HG02870 (cell line): Measurements from ENCODE around the gene IP6K3.

ENCODE experiments used
- ATAC-seq: cut with Tn5 transposase; IDR thresholded peaks from one replicate; pipeline ENCODE4 v1.9.1; 2021; ENCODE audit warnings: mild to moderate bottlenecking, moderate library complexity; ENCODE audit not compliant: unreplicated experiment

Gene IP6K3

GRCh38 chr6:33778444-33779121 is 31.9 kb upstream of the IP6K3 start:
- no peak for ATAC-seq

- no peak for ATAC-seq
Observed at GRCh38 chr6:33777398-33778388, 31.0 kb upstream of the IP6K3 start.

DNA sequence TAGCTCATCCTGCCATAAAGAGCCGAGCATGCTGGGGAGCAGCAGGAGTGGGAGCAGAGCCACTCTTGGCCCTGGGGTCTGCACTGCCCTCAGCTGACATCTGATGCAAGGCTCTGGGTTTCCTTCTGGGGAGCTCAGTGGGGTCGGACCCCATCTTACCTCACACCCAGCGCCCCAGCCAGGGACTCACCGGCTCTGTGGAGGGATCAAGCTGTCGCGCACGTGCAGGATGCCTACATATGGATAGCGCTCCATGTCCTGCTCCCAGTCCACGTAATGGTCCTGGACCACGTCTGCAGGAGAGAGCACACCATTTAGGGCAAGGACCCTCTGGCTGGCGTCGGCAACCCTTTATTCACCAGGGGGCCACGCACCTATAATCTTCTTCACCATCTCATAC is 30.1 kb upstream of the IP6K3 start:
- no peak for ATAC-seq

GRCh38 chr6:33776186-33776585 is 29.5 kb upstream of the IP6K3 start:
- ATAC-seq = no peak

- no peak for ATAC-seq
Observed at GRCh38 chr6:33774774-33775173, 28.1 kb upstream of the IP6K3 start.

GRCh38 chr6:33772902-33773472 is 26.3 kb upstream of the IP6K3 start:
- no peak for ATAC-seq

- ATAC-seq = no peak
Observed at GRCh38 chr6:33772082-33772830, 25.6 kb upstream of the IP6K3 start.

GRCh38 chr6:33771146-33772081 is 24.7 kb upstream of the IP6K3 start:
- no peak for ATAC-seq

- ATAC-seq = no peak
Observed at GRCh38 chr6:33770833-33771145, 24.1 kb upstream of the IP6K3 start.

DNA sequence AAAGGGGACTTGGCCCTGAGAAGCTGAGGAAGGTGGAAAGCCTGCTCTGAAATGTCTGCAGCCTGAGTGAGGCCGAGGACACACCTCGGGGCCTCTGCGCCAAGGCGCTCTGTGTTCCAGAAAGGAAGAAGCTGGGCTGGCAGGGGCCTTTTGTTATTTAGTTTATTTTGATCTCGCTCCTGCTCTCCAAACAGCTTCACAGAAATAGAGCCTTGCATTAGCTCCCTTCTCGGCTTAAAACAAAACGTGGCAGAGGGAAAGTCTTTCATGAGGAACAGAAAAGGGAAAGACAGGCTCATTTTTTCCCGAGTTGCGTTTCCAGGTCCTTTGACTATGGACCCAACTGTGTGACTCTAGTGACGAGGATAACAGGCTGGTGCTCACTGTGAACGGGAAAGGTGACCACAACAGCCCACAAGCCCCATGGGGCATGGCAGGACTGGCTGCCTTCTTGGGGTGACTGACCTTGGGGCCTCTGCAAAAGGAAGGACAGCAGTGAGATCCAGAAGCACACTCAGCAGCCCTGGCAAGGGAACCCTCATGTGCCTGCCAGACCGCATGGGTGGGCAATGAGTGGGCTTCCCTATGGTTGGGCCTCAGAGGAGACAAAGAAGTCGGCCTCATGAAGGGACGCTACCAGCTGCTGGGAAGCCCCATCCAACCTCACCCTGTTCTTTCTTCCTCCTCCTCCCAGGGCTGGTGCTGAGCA is 23.6 kb upstream of the IP6K3 start:
- ATAC-seq = no peak

DNA sequence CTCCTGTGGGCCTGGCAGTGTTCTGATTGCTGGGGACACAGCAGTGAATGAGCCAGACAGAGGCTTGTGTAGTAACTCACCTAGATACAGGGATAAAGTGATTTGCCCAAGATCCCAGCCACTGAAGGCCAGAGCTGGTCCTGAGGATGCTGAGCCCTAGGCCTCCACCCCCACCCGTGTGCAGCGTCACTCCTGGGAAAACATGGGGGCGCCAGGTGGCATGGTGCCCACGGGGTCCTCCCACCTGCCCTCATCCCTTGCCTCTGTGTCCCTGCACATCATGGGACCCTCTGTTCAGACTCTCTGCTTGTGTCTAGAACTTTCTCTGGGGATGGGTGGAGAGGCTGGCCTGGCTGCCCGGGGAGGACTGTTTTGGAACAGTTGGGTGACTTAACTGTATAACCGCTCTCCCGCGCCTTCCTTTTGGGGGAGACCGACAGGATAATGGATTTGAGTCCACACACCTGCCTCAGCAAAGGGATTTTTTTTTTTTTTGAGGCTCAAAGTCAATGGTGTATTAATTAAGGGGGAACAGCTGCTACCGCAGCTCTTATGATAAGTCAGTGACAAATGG is 22.6 kb upstream of the IP6K3 start:
- no peak for ATAC-seq

DNA sequence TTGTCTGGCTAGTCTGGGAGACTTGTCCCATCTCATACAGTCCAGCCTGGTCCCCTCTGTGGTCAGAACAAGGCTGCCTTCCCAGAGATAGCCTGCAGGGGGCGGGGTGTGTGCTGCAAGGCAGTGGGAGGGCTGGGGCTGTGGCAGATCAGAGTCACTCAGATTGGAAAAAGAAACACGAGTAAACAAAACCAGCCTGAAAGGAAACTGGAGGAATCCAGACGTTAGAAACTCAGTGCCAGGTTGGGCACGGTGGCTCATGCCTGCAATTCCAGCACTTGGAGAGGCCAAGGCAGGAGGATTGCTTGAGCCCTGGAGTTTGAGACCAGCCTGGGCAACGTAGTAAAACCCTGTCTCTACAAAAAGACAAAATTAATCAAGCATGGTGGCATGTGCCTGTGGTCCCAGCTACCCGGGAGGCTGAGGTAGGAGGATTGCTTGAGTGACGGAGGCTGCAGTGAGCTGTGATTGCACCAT is 22.0 kb upstream of the IP6K3 start:
- ATAC-seq = no peak

- ATAC-seq = no peak
Observed at GRCh38 chr6:33766921-33767907, 20.5 kb upstream of the IP6K3 start.

DNA sequence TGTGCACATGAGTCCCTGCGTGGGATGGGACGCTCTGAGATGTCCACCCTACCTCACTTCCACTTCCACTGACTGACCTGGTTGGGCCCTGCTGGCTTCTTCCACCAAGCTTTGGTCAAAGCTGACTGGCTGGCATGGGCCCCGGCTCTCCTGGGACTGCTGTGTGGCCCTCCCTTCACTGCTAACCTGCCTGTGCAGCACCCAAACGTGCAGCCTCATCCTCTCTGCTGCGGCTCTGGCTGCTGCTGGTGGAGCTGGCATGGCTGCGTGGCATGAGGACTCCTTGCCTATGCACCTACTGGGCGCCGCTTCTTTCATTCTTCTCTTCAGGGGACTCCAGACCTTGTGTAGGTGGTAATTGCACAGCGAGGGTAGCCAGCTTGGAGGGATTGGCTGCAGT is 18.7 kb upstream of the IP6K3 start:
- ATAC-seq = no peak

DNA sequence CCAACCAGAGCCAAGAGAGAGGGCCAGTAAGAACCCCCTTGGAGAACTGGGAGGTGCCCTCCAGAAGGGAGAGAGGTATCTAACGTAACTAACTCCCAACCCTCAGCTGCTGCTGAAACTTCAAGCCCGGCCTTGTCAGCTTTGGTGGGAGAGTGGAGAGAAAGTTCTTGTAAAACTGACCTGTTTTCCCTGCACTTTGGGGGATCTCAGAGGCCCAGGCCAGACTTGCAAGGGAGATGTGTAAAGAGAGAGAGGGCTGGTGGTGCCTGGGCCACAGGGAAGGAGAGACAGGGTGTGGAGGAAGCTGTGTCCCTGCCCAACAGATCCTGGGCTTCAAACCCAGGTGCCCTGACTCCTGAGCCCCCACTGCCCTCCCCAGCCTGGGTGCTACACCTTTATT is 17.3 kb upstream of the IP6K3 start:
- no peak for ATAC-seq

GRCh38 chr6:33763483-33763882 is 16.8 kb upstream of the IP6K3 start:
- ATAC-seq = no peak

DNA sequence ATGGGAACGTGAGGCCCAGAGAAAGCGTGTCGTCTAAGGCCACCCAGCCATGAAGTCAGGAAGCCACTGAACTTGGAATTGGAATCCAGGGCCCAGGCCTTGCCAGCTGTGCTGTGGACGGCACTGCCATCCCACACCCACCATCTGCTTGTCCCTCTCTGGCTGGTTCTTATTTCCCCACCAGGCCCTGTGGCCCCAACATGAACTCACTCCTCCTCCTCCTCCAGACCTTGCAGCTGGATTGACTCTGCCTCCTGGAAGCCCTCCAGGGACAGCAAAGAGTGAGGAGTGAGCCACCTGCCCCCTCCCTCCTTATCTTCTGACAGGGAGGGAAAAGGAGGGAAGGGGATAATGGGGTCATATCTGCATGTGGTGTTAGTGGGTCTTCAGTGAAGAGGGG is 16.0 kb upstream of the IP6K3 start:
- ATAC-seq = no peak
